DMS79 (cell line): ENCODE results near the gene CNTNAP3.
"Not testable (repeated sequence)": the region's sequence is repeated elsewhere in the genome, so short reads cannot be mapped to it uniquely, and the experiment has no call there.

Experiments used
- DNase-seq: peaks from one replicate; lab custom pipeline; 2025; lab: John Stamatoyannopoulos, UW

Gene CNTNAP3

DNA sequence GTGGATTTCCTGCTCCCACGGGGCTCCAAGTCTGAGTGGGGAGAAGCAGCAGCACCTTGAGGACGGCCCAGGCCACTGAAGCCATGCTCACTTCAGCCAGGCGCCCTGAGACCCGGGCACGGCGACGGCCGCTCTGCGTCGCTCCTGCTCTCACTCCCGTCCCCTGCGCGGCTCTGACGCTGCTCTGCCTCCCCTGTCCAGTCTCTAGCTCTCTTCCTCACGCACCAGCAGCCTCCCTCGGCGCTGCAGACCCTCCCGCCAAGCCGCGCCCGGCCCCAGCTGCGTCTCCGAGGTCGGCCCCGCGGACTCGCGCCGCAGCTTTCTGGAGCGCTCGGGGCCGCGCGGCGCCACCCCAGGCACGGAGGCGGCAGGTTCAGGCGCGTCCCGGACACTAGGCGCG, at the start of gene CNTNAP3:
TSS of gene CNTNAP3 (minus strand) at position 188 of the 400 bp plus-strand sequence. CDS start at position 85, 103 bp downstream.
- DNase-seq, result not testable (repeated sequence)

DNA sequence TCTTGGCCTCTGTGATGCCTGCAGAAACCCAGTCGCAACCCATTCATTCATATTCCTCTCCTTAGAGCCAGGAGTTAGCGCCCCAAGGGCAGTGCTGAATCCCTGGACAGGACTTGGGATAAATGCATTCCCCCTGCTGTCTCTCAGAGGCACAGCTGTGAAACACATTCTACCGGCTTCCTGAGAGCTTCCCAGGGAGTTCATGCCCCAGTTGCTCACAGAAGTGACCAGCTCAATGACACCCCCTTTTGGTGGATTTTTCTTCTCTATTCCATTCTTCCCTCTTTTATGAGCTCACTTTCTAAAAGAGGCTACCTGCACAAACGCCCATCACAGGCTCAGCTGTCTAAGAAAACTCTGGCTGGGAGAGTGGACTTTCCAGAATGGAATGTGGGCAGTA, 8.0 kb downstream of the CNTNAP3 start:
- DNase-seq, result not testable (repeated sequence)

DNA sequence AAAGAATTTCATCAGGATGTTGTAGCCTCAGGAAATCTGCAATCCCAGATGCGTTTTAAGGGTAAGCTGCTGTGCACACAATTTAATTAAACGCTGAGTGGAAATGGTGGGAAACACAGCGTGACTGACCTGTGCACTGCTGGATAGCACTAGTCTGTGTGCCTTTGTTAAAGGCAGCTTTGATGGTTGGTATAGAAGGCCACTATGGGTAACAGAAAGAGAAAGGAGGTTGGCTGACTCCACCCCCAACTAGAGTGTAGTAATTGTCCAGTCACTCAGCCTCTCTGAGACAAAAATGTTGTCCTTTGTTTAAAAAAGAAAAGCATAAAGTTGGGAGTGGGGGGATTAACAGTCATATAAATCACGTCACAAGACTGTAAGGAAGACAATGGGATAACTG, 45.5 kb downstream of the CNTNAP3 start:
- DNase-seq, result not testable (repeated sequence)

GRCh38 chr9:39232130-39232991, 55.6 kb downstream of the CNTNAP3 start:
- not testable (repeated sequence) for DNase-seq

- not testable (repeated sequence) for DNase-seq
These were observed 72.0 kb downstream of the CNTNAP3 start for GRCh38 chr9:39215976-39216375.

DNA sequence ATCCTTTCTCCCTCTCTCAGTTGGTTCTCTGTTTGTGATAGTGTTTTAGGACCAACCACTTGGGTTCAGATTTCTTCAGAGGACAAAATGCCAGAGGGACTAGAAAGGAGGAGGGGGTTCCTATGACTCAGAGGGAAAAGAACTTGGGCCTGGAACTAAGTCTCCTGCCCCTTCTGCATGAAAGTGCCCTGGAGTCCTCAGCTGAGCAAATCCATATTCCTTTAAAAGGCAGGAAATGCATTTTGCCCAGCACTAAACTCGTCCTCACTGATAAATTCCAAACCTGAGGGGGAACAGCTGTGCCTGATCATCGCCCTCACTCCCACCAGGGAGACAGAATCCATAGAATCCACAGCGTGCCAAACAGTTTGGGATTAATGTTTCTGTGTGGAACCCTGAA, 78.2 kb downstream of the CNTNAP3 start:
- not testable (repeated sequence) for DNase-seq

DNA sequence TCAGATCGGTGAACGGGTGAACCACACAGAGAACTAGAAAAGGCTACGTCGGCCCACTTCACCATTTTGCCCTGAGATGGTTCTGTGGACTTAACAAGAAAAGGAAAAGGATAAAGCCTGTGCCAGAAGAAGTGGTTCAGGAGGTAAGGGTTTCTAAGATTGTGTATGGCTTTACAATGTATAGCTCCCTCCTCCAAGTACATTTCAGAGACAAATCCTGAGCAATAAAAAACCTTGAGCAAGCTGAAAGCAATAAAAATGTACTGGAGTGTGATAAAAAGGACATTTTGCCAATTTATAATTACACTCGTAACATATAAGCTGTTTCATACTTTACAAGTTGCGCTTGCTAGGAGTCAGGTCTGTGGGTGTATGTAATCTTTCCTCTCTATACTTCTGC, 81.3 kb downstream of the CNTNAP3 start:
- not testable (repeated sequence) for DNase-seq

DNA sequence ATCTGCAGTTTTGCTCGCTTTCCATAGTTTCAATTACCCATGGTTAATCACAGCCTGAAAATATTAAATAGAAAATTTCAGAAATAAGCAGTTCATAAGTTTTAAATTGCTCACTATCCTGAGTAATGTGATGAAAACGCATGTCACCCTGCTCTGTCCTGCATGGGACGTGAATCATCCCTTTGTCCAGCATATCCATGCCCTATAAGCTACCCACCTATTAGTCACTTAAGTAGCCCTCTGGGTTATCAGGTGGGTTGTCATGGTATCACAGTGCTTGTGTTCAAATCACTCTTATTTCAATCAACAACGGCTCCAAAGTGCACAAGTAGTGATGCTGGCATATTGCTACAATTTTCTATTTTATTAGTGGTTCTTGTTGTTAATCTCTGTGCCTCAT, 82.1 kb downstream of the CNTNAP3 start:
- DNase-seq, result not testable (repeated sequence)

- DNase-seq, result not testable (repeated sequence)
These were observed 87.6 kb downstream of the CNTNAP3 start for GRCh38 chr9:39200412-39200811.

- DNase-seq, result not testable (repeated sequence)
These were observed 89.8 kb downstream of the CNTNAP3 start for GRCh38 chr9:39198000-39198709.

DNA sequence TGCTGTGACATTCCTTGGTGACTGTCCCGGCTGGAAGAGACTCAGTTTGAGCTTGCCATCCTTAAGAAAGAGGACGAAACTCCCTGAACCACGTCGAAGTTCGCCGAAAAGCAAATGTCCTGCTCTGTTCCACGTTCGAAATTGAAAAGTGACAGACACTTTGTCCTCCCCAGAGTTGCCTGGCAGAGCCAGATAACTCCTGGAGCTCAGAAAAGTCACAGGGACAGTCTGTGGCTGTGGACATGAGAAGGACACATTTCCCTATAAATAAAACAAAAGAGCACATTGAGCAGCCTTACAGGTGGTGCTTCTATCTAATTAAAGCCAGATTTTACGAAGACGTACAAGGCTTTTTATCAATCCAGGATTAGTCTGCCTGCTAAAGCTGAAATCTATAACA, 116.6 kb downstream of the CNTNAP3 start:
- not testable (repeated sequence) for DNase-seq

DNA sequence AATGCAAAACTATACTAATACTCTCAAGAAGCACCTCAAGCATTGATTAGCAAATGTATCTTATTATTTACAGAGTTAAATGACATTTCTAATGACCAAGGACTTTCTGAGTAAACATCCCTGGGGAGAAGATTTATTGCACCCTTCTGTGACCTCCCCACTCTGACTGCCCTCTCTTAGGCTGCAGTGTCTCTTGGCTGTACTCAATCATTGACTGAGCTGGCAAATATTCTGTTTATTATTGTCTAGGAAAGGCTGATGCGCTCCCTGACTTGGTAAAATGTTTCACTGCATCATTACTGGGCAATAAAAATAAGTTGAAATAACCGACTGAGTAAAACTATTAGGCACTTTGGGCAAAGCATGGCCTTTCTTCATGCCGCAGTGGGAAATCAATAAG, 130.3 kb downstream of the CNTNAP3 start:
- DNase-seq, result not testable (repeated sequence)

GRCh38 chr9:39132826-39133552, 155.0 kb downstream of the CNTNAP3 start:
- DNase-seq, result not testable (repeated sequence)

- not testable (repeated sequence) for DNase-seq
These were observed 166.6 kb downstream of the CNTNAP3 start for GRCh38 chr9:39121401-39121800.

- not testable (repeated sequence) for DNase-seq
These were observed 176.2 kb downstream of the CNTNAP3 start for GRCh38 chr9:39111746-39112145.

DNA sequence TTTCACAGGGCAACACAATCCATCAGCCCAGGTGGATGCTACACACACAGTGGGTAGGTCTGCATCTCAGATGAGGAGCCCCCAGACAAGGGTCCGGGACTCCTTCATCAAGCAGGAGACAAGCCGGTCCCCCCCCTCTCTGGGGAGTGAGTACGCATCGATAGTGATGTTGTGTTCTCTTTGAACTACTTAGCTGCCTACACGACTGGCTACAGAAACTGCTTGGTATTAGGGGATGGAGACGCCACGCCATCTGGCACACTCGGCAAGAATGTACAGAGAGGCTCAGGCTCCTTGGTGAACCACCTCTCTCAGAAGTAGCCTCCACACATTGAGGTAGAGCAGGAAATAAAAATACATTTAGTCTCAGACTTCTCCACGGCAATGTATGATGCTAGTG, 179.8 kb downstream of the CNTNAP3 start:
- no peak for DNase-seq

DNA sequence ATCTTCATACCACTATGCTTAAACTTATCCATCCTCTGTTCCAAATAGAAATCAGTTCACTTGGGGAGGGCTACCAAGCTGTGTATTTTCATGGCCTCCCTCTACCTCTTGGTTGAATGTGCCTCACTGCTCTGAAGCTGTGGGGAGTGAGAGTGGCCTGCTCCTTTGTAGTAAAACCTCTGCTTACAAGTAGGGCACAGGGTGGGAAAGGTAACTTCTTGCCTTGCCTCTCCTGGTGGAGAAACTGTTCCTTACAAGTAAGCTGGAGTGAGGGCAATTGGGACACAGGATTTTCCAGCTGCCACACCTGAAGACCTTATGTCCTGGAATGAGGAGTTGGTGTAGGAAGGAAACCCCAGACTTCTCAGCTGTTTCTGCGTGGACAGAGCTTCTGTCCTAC, 190.8 kb downstream of the CNTNAP3 start:
- not testable (repeated sequence) for DNase-seq

- not testable (repeated sequence) for DNase-seq
These were observed 202.7 kb downstream of the CNTNAP3 start for GRCh38 chr9:39085311-39085710.

DNA sequence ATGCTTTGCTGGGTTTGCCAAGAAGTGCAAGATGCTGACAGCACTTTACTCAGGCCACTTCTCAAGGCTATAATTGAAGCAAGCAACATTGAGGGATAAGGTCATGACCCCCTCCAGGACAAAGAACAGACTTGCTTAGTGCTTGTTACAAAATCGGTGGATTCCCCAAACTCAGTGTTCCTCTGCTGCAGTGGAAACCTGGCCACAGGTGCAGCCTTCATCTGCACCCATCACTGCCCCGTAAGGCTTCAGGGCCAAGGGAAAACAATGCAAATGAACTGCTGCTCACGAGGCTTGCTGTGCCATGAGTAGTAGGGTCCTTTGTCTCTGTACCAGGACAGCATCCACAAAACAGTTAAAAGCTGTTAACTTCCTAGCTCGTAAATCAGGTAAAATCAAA, 205.4 kb downstream of the CNTNAP3 start:
- not testable (repeated sequence) for DNase-seq

- not testable (repeated sequence) for DNase-seq
These were observed 207.9 kb downstream of the CNTNAP3 start for GRCh38 chr9:39080081-39080480.

GRCh38 chr9:39078621-39079256, 209.2 kb downstream of the CNTNAP3 start:
- not testable (repeated sequence) for DNase-seq

- DNase-seq, result not testable (repeated sequence)
These were observed 214.4 kb downstream of the CNTNAP3 start for GRCh38 chr9:39073537-39073936.
